Heart left ventricle (tissue), 16 donors: ENCODE results near the gene PDE5A. TPM values are rescaled to one million over a fixed set of nuclear protein-coding genes. Genes with fewer than 3 reads are reported as not detected.

Source experiments
- ATAC-seq, 4 donors: fragments of 200-7000 bp; cut with Tn5 transposase; one replicate each; pipeline ENCODE4 v1.9.1; 2020 to 2022; ENCODE audit warnings: moderate library complexity in 4 of 4, mild to moderate bottlenecking in 3 of 4, moderate number of reproducible peaks in 1 of 4
- DNase-seq, 5 donors: peaks; one replicate each; pipeline ENCODE4 v3.0.0-alpha.2; 2020
- H3K27ac ChIP-seq, 12 donors: fragments of 200-600 bp; sonication (generic) in 4 of 12; one replicate each; pipeline versions ENCODE4 v1.5.0 to v1.8.0; 2016 to 2022; ENCODE audit warnings: mild to moderate bottlenecking in 2 of 12
- H3K27me3 ChIP-seq, 9 donors: fragments of 200-600 bp; sonication (generic) in 2 of 9; one replicate each; pipeline versions ENCODE4 v1.5.1 to v1.8.0; 2016 to 2022; ENCODE audit warnings: mild to moderate bottlenecking in 3 of 9
- H3K36me3 ChIP-seq, 9 donors: fragments of 200-600 bp; sonication (generic) in 2 of 9; one replicate each; pipeline versions ENCODE4 v1.5.0 to v1.8.0; 2018 to 2022; ENCODE audit warnings: mild to moderate bottlenecking in 2 of 9
- H3K4me1 ChIP-seq, 12 donors: fragments of 200-600 bp; sonication (generic) in 4 of 12; one replicate each; pipeline versions ENCODE4 v1.5.0 to v1.8.0; 2016 to 2022; ENCODE audit warnings: mild to moderate bottlenecking in 3 of 12
- H3K4me3 ChIP-seq, 12 donors: fragments of 200-600 bp; sonication (generic) in 4 of 12; one replicate each; pipeline versions ENCODE4 v1.5.0 to v1.8.0; 2017 to 2022; ENCODE audit warnings: mild to moderate bottlenecking in 9 of 12, moderate library complexity in 4 of 12
- H3K9me3 ChIP-seq, 12 donors: fragments of 200-600 bp; sonication (generic) in 4 of 12; one replicate each; pipeline versions ENCODE4 v1.5.0 to v1.8.0; 2016 to 2022; ENCODE audit warnings: mild to moderate bottlenecking in 1 of 12
- CTCF ChIP-seq, 12 donors: fragments of 200-600 bp; sonication (generic) in 4 of 12; IDR thresholded peaks; one replicate each; pipeline versions ENCODE4 v1.5.0 to v1.8.0; 2018 to 2022; ENCODE audit warnings: antibody characterized with exemption in 12 of 12, mild to moderate bottlenecking in 5 of 12
- POLR2A ChIP-seq, 2 donors: fragments of 450-650 bp; IDR thresholded peaks; one replicate each; pipeline ENCODE4 v1.6.1; 2017; ENCODE audit warnings: antibody characterized with exemption in 2 of 2, mild to moderate bottlenecking in 2 of 2, moderate library complexity in 2 of 2
- WGBS, 4 donors: extraction: QIAGEN DNeasy Blood & Tissue Kit in 2 of 4; methylation state at CpG; one replicate each; pipeline versions ENCODE4 v1.1.5 to v1.1.7; 2013 to 2018; 5-methylcytosine and 5-hydroxymethylcytosine counted together
- intact Hi-C, 10 donors: fragments of 100-400 bp; cut with DNase I; formaldehyde crosslinking; loops; one replicate each; pipeline versions ENCODE4 v1.11.1 to v1.14.2; 2022
- polyA plus RNA-seq, 2 donors: library from polyadenylated mRNA; stranded (reverse); fragments of 200-250 nt; gene quantifications; one replicate each; pipeline ENCODE4 v1.2.3, GENCODE V29; 2013
- total RNA-seq, 9 donors: library from RNA; depleted of rRNA in 2 of 9; stranded (reverse); fragments of >200 nt in 2 of 9; fragmentation: NEBNext Ultra II Directional in 3 of 9; extraction: Animal tissue kit (Norgen Biotek cat#: 25700) in 3 of 9; gene quantifications; one replicate each; pipeline versions ENCODE4 v1.1.0 to v1.2.4, GENCODE V29; 2016 to 2023
- donor health status: ischemic (EF 13 %, LVEDD 7.1; RV severe dilation, severe dysfunction).
- donor health status: healthy with polysubstance abuse.
- donor health status: DM: no; HTN: yes; CAD: no.
- donor health status: DM: no; HTN: no; CAD: no.
- donor health status: ischemic (EF 25% LVEDD 6.9; RV normal size, moderate dysfunction).
- donor health status: ischemic (EF 25% LVEDD 5.7; RV mildly dilated, moderate dysfunction).
- donor health status: healthy.
- donor health status: DM: yes; HTN: yes; CAD: no.
- donor health status: ischemic (EF 35%, LVEDD 5.7; RV mildly dilated, moderate dysfunction).
- donor health status: nonischemic (EF 11% LVEDD 7.7; RV severe dilation, severe dysfunction).
- donor health status: DM: yes; HTN: yes; CAD: no.
- donor health status: PGD.
- donor health status: ischemic (EF 29% LVEDD 5.4; RV normal size, mild dysfunction).
- donor health status: nonischemic (EF 23%, LVEDD 6.1; RV moderate dilation, normal function).

PDE5A gene
- total and polyA plus RNA-seq, 11 donors, result 1.6 to 20.6 (median 7.3) TPM

DNA sequence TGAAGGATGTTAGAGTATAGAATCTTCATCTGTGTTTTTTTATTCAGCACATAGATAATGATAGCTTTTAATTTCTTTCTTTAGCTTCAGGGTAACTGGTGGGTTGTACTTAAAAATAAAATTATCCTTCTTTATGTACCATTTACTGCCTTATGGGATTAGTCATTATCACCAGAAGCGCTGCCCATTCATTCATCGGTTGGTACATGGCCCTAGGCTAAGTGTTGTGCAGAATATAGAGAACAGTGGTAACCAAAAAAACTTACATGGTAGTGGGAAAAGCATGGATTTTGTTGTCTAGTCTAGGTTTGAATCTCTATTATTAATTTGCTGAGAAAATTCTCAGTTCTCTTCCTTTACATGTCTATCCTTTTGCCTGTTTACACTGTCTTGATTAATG lies 43.5 kb upstream of the PDE5A start:
- no peak for TF ChIP-seq CTCF (IDR thresholded peaks at IDR 0.05)
- TF ChIP-seq POLR2A (IDR thresholded peaks at IDR 0.05), result no peak
- WGBS, 4 donors, result 71 to 97% (median 96%) methylated on average over 2 of the region's 2 CpGs
- Histone ChIP-seq H3K27ac (no peak overlapping the region), H3K4me3 (no peak overlapping the region), H3K4me1 (no peaks in the 10 kb centered on the region), H3K27me3 (no peaks in the 10 kb centered on the region), H3K9me3 (no peaks in the 10 kb centered on the region), H3K36me3 (no peaks in the 10 kb centered on the region)
- ATAC-seq, result no peak
- intact Hi-C loops, result no loop called here
- DNase-seq, result no peak

- TF ChIP-seq CTCF (IDR thresholded peaks at IDR 0.05) (no peak), POLR2A (IDR thresholded peaks at IDR 0.05) (no peak)
Observed at GRCh38 chr4:119671205-119671604, 42.6 kb upstream of the PDE5A start.

DNA sequence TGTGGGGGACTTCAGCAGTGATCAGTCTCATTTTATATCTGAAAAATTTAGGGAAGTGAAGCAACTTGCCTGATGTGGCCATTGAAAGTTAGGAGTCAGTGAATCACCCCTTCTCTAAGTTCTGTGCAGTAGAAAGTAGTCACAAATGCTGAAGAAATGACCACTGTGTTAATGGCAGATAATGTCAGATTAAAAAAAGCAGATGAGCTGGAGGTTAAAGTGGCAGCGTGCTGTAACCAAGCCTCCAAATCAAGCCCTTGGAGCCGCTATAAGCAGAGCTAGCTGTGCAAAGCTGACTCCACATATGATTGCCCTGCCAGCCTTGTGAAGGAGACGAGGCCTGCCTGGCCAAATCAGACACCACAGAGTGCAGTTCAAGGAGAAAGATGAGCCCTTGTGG lies 39.2 kb upstream of the PDE5A start:
- Histone ChIP-seq H3K9me3 (no peaks in the 10 kb centered on the region), H3K4me1 (peaks cover 0 to 7% (median 0%) of the 10 kb centered on the region in 12 donors), H3K27ac (peak overlapping the region in 1 of 12 donors; percentile 51), H3K4me3 (no peak overlapping the region), H3K36me3 (no peaks in the 10 kb centered on the region), H3K27me3 (no peaks in the 10 kb centered on the region)
- intact Hi-C loops, result no loop called here
- 66 to 87% (median 80%) methylated on average over 3 of the region's 3 CpGs for WGBS, 4 donors
- DNase-seq, result no peak
- TF ChIP-seq POLR2A (IDR thresholded peaks at IDR 0.05) (no peak), CTCF (IDR thresholded peaks at IDR 0.05) (no peak)
- ATAC-seq, result no peak

More at GRCh38 chr4:119671205-119671604, 42.6 kb upstream of the PDE5A start:
- H3K9me3 ChIP-seq, result no peaks in the 10 kb centered on the region
- no peak overlapping the region for H3K4me3 ChIP-seq
- H3K27ac ChIP-seq, result peak overlapping the region in 1 of 12 donors; percentile 21
- ATAC-seq (no peak), DNase-seq (no peak)
- no peaks in the 10 kb centered on the region for H3K27me3 ChIP-seq
- no peaks in the 10 kb centered on the region for H3K4me1 ChIP-seq
- intact Hi-C loops, result no loop called here
- no peaks in the 10 kb centered on the region for H3K36me3 ChIP-seq

- Histone ChIP-seq H3K27me3 (no peaks in the 10 kb centered on the region), H3K27ac (peak overlapping the region in 1 of 12 donors; percentile 51), H3K36me3 (no peaks in the 10 kb centered on the region), H3K9me3 (no peaks in the 10 kb centered on the region), H3K4me3 (no peak overlapping the region), H3K4me1 (peaks cover 0 to 7% (median 0%) of the 10 kb centered on the region in 12 donors)
- 24 to 45% (median 37%) methylated on average over 1 of the region's 1 CpG for WGBS, 4 donors
- TF ChIP-seq POLR2A (IDR thresholded peaks at IDR 0.05) (no peak), CTCF (IDR thresholded peaks at IDR 0.05) (no peak)
- ATAC-seq (no peak), DNase-seq (no peak)
- intact Hi-C loops, result no loop called here
Observed at GRCh38 chr4:119666653-119667091, 38.1 kb upstream of the PDE5A start.
